HCT116 (cell line): ENCODE measurements around the gene VTI1A.

Source experiments
- EZH2phosphoT487 ChIP-seq: fragments of 200-600 bp; IDR thresholded peaks from 2 replicates; pipeline ENCODE4 v1.6.1; 2018; ENCODE audit warnings: antibody characterized with exemption, borderline replicate concordance
- YY1 ChIP-seq: IDR thresholded peaks from 2 replicates; pipeline ENCODE4 v1.6.1; 2011; ENCODE audit warnings: low read length, low read depth, moderate library complexity, mild to moderate bottlenecking; ENCODE audit not compliant: insufficient replicate concordance; ENCODE audit errors: extremely low read depth
- TF ChIP-seq, protein P1 (sequence below), 3 experiments: fragments of 200-600 bp in 1 of 3; sonication (generic) in 1 of 3; IDR thresholded peaks in 2 of 3; conservative IDR thresholded peaks in 1 of 3; 2 replicates each; pipeline ENCODE4 v1.5.1; 2012 to 2017; ENCODE audit warnings: low read depth in 2 of 3, low read length in 2 of 3, antibody characterized with exemption in 1 of 3, borderline replicate concordance in 1 of 3, control low read depth in 1 of 3, mild to moderate bottlenecking in 1 of 3, mixed read lengths in 1 of 3, mixed run types in 1 of 3, moderate library complexity in 1 of 3; ENCODE audit not compliant: insufficient read depth in 1 of 3

GRCh38 chr10:112847778-112848177 lies 400.8 kb downstream of the VTI1A start:
- TF ChIP-seq YY1 (no peak), EZH2phosphoT487 (no peak)
- TF ChIP-seq, protein P1, sequence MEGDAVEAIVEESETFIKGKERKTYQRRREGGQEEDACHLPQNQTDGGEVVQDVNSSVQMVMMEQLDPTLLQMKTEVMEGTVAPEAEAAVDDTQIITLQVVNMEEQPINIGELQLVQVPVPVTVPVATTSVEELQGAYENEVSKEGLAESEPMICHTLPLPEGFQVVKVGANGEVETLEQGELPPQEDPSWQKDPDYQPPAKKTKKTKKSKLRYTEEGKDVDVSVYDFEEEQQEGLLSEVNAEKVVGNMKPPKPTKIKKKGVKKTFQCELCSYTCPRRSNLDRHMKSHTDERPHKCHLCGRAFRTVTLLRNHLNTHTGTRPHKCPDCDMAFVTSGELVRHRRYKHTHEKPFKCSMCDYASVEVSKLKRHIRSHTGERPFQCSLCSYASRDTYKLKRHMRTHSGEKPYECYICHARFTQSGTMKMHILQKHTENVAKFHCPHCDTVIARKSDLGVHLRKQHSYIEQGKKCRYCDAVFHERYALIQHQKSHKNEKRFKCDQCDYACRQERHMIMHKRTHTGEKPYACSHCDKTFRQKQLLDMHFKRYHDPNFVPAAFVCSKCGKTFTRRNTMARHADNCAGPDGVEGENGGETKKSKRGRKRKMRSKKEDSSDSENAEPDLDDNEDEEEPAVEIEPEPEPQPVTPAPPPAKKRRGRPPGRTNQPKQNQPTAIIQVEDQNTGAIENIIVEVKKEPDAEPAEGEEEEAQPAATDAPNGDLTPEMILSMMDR (IDR thresholded peaks at IDR 0.05 in 2 of 3, conservative IDR thresholded peaks at IDR 0.05 in 1 of 3; ENCODE audit: borderline replicate concordance in 1 of 3, insufficient read depth in 1 of 3, low read depth in 2 of 3, low read length in 2 of 3) = no peak
